SK-N-SH (cell line): ENCODE results near the gene BSG.

ENCODE experiments used
- EP300 ChIP-seq, 2 experiments: IDR thresholded peaks; 2 replicates each; pipeline versions ENCODE4 v1.4.0 to v1.6.1; 2012; ENCODE audit warnings: borderline replicate concordance in 1 of 2, low read depth in 1 of 2, low read length in 1 of 2
- EZH2phosphoT487 ChIP-seq: fragments of 200-600 bp; sonication (generic); IDR thresholded peaks from 2 replicates; pipeline ENCODE4 v1.6.1; 2017; ENCODE audit warnings: low read depth, mixed run types, mild to moderate bottlenecking, antibody characterized with exemption, moderate library complexity, borderline replicate concordance
- FOXJ3 ChIP-seq: sonication (generic); formaldehyde crosslinking; IDR thresholded peaks from 2 replicates; pipeline ENCODE4 v1.5.1; 2020; ENCODE audit warnings: mild to moderate bottlenecking, missing genetic modification reagents
- GABPA ChIP-seq: IDR thresholded peaks from 2 replicates; pipeline ENCODE4 v1.4.0; 2012; ENCODE audit warnings: low read depth, mild to moderate bottlenecking
- POLR2AphosphoS5 ChIP-seq: IDR thresholded peaks from 2 replicates; pipeline ENCODE4 v1.6.1; 2012; ENCODE audit warnings: low read depth, low read length
- SIN3A ChIP-seq: IDR thresholded peaks from 2 replicates; pipeline ENCODE4 v1.6.1; 2012; ENCODE audit warnings: low read depth, mild to moderate bottlenecking, low read length, moderate library complexity, borderline replicate concordance
- TAF1 ChIP-seq: IDR thresholded peaks from 2 replicates; pipeline ENCODE4 v1.6.1; 2012; ENCODE audit warnings: low read depth, mild to moderate bottlenecking, low read length, moderate library complexity, borderline replicate concordance
- TCF12 ChIP-seq: IDR thresholded peaks from 2 replicates; pipeline ENCODE4 v1.4.0; 2012
- TF ChIP-seq, protein P1 (sequence below): IDR thresholded peaks from 2 replicates; pipeline ENCODE4 v1.4.0; 2012; ENCODE audit warnings: low read depth
- TF ChIP-seq, protein P2 (sequence below): fragments of 200-600 bp; sonication (generic); IDR thresholded peaks from 2 replicates; pipeline ENCODE4 v1.6.1; 2017; ENCODE audit warnings: antibody characterized with exemption, mild to moderate bottlenecking, moderate library complexity
- TF ChIP-seq, protein P3 (sequence below): IDR thresholded peaks from 2 replicates; pipeline ENCODE4 v1.4.0; 2012; ENCODE audit warnings: low read depth, borderline replicate concordance

DNA sequence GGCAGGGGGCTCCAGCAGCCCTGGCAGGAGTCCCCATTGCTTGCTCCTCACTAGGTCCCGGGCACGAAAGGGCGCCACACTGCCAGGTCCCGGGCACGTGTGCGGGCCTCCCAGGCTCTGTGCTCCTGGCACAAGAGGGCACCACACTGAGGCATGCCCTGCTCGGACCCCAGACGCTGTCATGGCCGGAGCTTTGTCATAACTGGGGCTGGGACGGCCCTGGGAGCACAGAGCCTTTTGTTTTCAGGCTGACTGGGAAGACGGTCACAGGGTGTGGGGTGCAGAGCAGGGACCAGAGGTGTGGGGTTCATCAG lies 7.4 kb downstream of the BSG start:
- TF ChIP-seq, protein P1, sequence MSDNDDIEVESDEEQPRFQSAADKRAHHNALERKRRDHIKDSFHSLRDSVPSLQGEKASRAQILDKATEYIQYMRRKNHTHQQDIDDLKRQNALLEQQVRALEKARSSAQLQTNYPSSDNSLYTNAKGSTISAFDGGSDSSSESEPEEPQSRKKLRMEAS: no peak
- no peak for TF ChIP-seq EZH2phosphoT487
- TF ChIP-seq, protein P2, sequence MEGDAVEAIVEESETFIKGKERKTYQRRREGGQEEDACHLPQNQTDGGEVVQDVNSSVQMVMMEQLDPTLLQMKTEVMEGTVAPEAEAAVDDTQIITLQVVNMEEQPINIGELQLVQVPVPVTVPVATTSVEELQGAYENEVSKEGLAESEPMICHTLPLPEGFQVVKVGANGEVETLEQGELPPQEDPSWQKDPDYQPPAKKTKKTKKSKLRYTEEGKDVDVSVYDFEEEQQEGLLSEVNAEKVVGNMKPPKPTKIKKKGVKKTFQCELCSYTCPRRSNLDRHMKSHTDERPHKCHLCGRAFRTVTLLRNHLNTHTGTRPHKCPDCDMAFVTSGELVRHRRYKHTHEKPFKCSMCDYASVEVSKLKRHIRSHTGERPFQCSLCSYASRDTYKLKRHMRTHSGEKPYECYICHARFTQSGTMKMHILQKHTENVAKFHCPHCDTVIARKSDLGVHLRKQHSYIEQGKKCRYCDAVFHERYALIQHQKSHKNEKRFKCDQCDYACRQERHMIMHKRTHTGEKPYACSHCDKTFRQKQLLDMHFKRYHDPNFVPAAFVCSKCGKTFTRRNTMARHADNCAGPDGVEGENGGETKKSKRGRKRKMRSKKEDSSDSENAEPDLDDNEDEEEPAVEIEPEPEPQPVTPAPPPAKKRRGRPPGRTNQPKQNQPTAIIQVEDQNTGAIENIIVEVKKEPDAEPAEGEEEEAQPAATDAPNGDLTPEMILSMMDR: no peak
- TF ChIP-seq FOXJ3 (CRISPR knock-in tag): no peak
- TF ChIP-seq, protein P3, sequence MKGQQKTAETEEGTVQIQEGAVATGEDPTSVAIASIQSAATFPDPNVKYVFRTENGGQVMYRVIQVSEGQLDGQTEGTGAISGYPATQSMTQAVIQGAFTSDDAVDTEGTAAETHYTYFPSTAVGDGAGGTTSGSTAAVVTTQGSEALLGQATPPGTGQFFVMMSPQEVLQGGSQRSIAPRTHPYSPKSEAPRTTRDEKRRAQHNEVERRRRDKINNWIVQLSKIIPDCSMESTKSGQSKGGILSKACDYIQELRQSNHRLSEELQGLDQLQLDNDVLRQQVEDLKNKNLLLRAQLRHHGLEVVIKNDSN: no peak
- no peak for TF ChIP-seq SIN3A
- TF ChIP-seq EP300 (IDR thresholded peaks at IDR 0.05; ENCODE audit: borderline replicate concordance in 1 of 2, low read depth in 1 of 2, low read length in 1 of 2): no peak
- no peak for TF ChIP-seq GABPA
- no peak for TF ChIP-seq POLR2AphosphoS5
- TF ChIP-seq TAF1: no peak
- no peak for TF ChIP-seq TCF12
